IMR-90 (cell line): ENCODE data around the gene RPH3AL. TPM values are rescaled to one million over a fixed set of nuclear protein-coding genes. Genes with fewer than 3 reads are reported as not detected.

Source experiments
- ATAC-seq: fragments of 200-7000 bp; cut with Tn5 transposase; 2 replicates; pipeline ENCODE4 v1.9.1; 2020; ENCODE audit warnings: low read depth, mild to moderate bottlenecking, moderate library complexity
- BruUV-seq: library from RNA; stranded (reverse); fragments of 400-500 nt; replicated peaks from 2 replicates; lab custom pipeline; 2021; lab: Mats Ljungman, UMichigan
- CTCF ChIA-PET: fragments of 300-600 bp; formaldehyde crosslinking; extraction: SDS; loops from one replicate; lab custom pipeline; 2021; ENCODE audit warnings: antibody characterized with exemption; lab: Yijun Ruan, JAX
- POLR2A ChIA-PET: fragments of 300-600 bp; sonication (Branson Sonifier 250); formaldehyde crosslinking; loops from one replicate; lab custom pipeline; 2022; ENCODE audit warnings: antibody characterized with exemption; ENCODE audit not compliant: unreplicated experiment; lab: Charles Lee
- DNase-seq: peaks from one replicate; pipeline ENCODE4 v3.0.0; 2013
- H2AFZ ChIP-seq: replicated peaks from 2 replicates; pipeline ENCODE3; 2013; ENCODE audit warnings: low read length, mild to moderate bottlenecking; ENCODE audit not compliant: poor library complexity
- H2AK5ac ChIP-seq: 2 replicates; pipeline ENCODE4 v1.6.1; 2013; ENCODE audit warnings: low read depth, low read length, inconsistent platforms
- H2AK9ac ChIP-seq: replicated peaks from 2 replicates; pipeline ENCODE3; 2013; ENCODE audit warnings: mild to moderate bottlenecking, low read depth, low read length, moderate library complexity; ENCODE audit not compliant: poor library complexity
- H2BK120ac ChIP-seq: 2 replicates; pipeline ENCODE4 v1.6.1; 2013; ENCODE audit warnings: low read depth, low read length, inconsistent platforms
- H2BK15ac ChIP-seq: 3 replicates; pipeline ENCODE4 v1.6.1; 2013; ENCODE audit warnings: low read depth, low read length, inconsistent platforms
- H2BK20ac ChIP-seq: 2 replicates; pipeline ENCODE4 v1.6.1; 2013; ENCODE audit warnings: low read depth, mild to moderate bottlenecking, inconsistent platforms, low read length, moderate library complexity
- H2BK5ac ChIP-seq: 2 replicates; pipeline ENCODE4 v1.6.1; 2013; ENCODE audit warnings: mild to moderate bottlenecking, low read depth, low read length, inconsistent platforms; ENCODE audit not compliant: poor library complexity, severe bottlenecking
- H3K14ac ChIP-seq: replicated peaks from 2 replicates; pipeline ENCODE4 v1.6.1; 2013; ENCODE audit warnings: low read depth, low read length, inconsistent platforms
- H3K18ac ChIP-seq: 2 replicates; pipeline ENCODE4 v1.6.1; 2013; ENCODE audit warnings: low read depth, low read length, control low read depth
- H3K23ac ChIP-seq: 2 replicates; pipeline ENCODE4 v1.6.1; 2013; ENCODE audit warnings: low read depth, low read length, inconsistent platforms
- H3K27ac ChIP-seq: 2 replicates; pipeline ENCODE4 v1.5.1; 2013; ENCODE audit warnings: mild to moderate bottlenecking, control low read depth, low read length; ENCODE audit not compliant: insufficient read depth
- H3K27me3 ChIP-seq: 2 replicates; pipeline ENCODE4 v1.6.1; 2013; ENCODE audit warnings: low read length; ENCODE audit not compliant: control insufficient read depth, insufficient read depth
- H3K36me3 ChIP-seq: 2 replicates; pipeline ENCODE4 v1.6.1; 2013; ENCODE audit warnings: low read length, mixed read lengths; ENCODE audit not compliant: control insufficient read depth, insufficient read depth
- H3K4ac ChIP-seq: 2 replicates; pipeline ENCODE4 v1.6.1; 2013; ENCODE audit warnings: low read depth, low read length, inconsistent platforms
- H3K4me1 ChIP-seq: 2 replicates; pipeline ENCODE4 v1.6.1; 2013; ENCODE audit warnings: low read length, mixed read lengths; ENCODE audit not compliant: control insufficient read depth, insufficient read depth
- H3K4me2 ChIP-seq: 2 replicates; pipeline ENCODE4 v1.6.1; 2013; ENCODE audit warnings: low read depth, mild to moderate bottlenecking, control low read depth, low read length, moderate library complexity
- H3K4me3 ChIP-seq: 2 replicates; pipeline ENCODE4 v1.5.1; 2013; ENCODE audit warnings: low read depth, mild to moderate bottlenecking, control low read depth, low read length, moderate library complexity; ENCODE audit not compliant: insufficient read depth
- H3K56ac ChIP-seq: 2 replicates; pipeline ENCODE4 v1.6.1; 2013; ENCODE audit warnings: low read length, inconsistent platforms; ENCODE audit not compliant: insufficient read depth; ENCODE audit errors: extremely low read depth
- H3K79me1 ChIP-seq, 2 experiments: 2 replicates each; pipeline ENCODE4 v1.6.1; 2013; ENCODE audit warnings: low read length in 2 of 2, inconsistent platforms in 1 of 2, low read depth in 1 of 2
- H3K9ac ChIP-seq: 2 replicates; pipeline ENCODE4 v1.6.1; 2013; ENCODE audit warnings: low read depth, low read length, control low read depth
- H3K9me1 ChIP-seq: 2 replicates; pipeline ENCODE4 v1.6.1; 2013; ENCODE audit warnings: low read length, inconsistent platforms; ENCODE audit not compliant: insufficient read depth
- H3K9me3 ChIP-seq: 2 replicates; pipeline ENCODE4 v1.6.1; 2013; ENCODE audit warnings: low read length; ENCODE audit not compliant: control insufficient read depth, insufficient read depth
- H4K20me1 ChIP-seq: 2 replicates; pipeline ENCODE4 v1.6.1; 2013; ENCODE audit warnings: low read length, inconsistent platforms; ENCODE audit not compliant: insufficient read depth
- H4K5ac ChIP-seq: 2 replicates; pipeline ENCODE4 v1.6.1; 2013; ENCODE audit warnings: mild to moderate bottlenecking, low read depth, low read length, control low read depth
- H4K8ac ChIP-seq, 2 experiments: 2 replicates each; pipeline ENCODE4 v1.6.1; 2013; ENCODE audit warnings: low read depth in 2 of 2, low read length in 2 of 2, control low read depth in 1 of 2, inconsistent platforms in 1 of 2
- H4K91ac ChIP-seq: 2 replicates; pipeline ENCODE4 v1.6.1; 2013; ENCODE audit warnings: low read depth, low read length, inconsistent platforms; ENCODE audit not compliant: insufficient read depth
- BHLHE40 ChIP-seq: fragments of 150-350 bp; IDR thresholded peaks from 2 replicates; pipeline ENCODE4 v1.6.1; 2016; ENCODE audit warnings: mild to moderate bottlenecking, low read depth, low read length
- CEBPB ChIP-seq: IDR thresholded peaks from 2 replicates; pipeline ENCODE4 v1.6.1; 2012; ENCODE audit warnings: low read depth, low read length, improper control_type of control experiment
- CHD1 ChIP-seq: IDR thresholded peaks from 2 replicates; pipeline ENCODE4 v1.6.1; 2012; ENCODE audit warnings: low read depth, low read length, improper control_type of control experiment
- FOS ChIP-seq: fragments of 150-350 bp; IDR thresholded peaks from 2 replicates; pipeline ENCODE4 v1.6.1; 2016; ENCODE audit warnings: low read depth, low read length
- MAFK ChIP-seq: IDR thresholded peaks from 2 replicates; pipeline ENCODE4 v1.6.1; 2012; ENCODE audit warnings: low read depth, low read length, improper control_type of control experiment
- MAZ ChIP-seq: IDR thresholded peaks from 2 replicates; pipeline ENCODE4 v1.6.1; 2012; ENCODE audit warnings: low read depth, mild to moderate bottlenecking, low read length, improper control_type of control experiment, moderate library complexity, borderline replicate concordance
- MXI1 ChIP-seq: IDR thresholded peaks from 2 replicates; pipeline ENCODE4 v1.6.1; 2012; ENCODE audit warnings: low read depth, mild to moderate bottlenecking, low read length, moderate library complexity, borderline replicate concordance
- NFE2L2 ChIP-seq: fragments of 150-350 bp; IDR thresholded peaks from 2 replicates; pipeline ENCODE4 v1.6.1; 2016; ENCODE audit warnings: low read depth, mild to moderate bottlenecking, low read length
- RAD21 ChIP-seq: IDR thresholded peaks from 2 replicates; pipeline ENCODE4 v1.6.1; 2012; ENCODE audit warnings: low read length, improper control_type of control experiment
- RCOR1 ChIP-seq: IDR thresholded peaks from 2 replicates; pipeline ENCODE4 v1.6.1; 2012; ENCODE audit warnings: mild to moderate bottlenecking, low read length, improper control_type of control experiment; ENCODE audit not compliant: insufficient replicate concordance
- WGBS, 2 experiments: methylation state at CpG; one replicate each; pipeline versions ENCODE4 v1.1.5 to v1.1.7; 2013; ENCODE audit warnings: missing lambda C conversion rate in 2 of 2; ENCODE audit not compliant: insufficient read length in 1 of 2; ENCODE audit errors: extremely low coverage in 2 of 2; 5-methylcytosine and 5-hydroxymethylcytosine counted together
- dilution Hi-C: fragments of 300-500 bp; cut with HindIII; formaldehyde crosslinking; loops from one replicate; pipeline ENCODE4 v1.14.3; 2018; ENCODE audit warnings: low sequenced_read_pairs; ENCODE audit not compliant: unreplicated experiment
- in situ Hi-C: fragments of 300-500 bp; cut with MboI; formaldehyde crosslinking; loops from 3 replicates; pipeline ENCODE4 v1.14.3; 2019; ENCODE audit warnings: low sequenced_read_pairs, inconsistent platforms, mixed read lengths
- intact Hi-C: fragments of 100-400 bp; cut with micrococcal nuclease; formaldehyde crosslinking; loops from 2 replicates; pipeline ENCODE4 v1.10.0; 2022
- polyA plus RNA-seq, 3 experiments: library from polyadenylated mRNA; depleted of rRNA; stranded (reverse); fragments of >200 nt; gene quantifications; 2 replicates each; pipeline ENCODE4 v1.2.3, GENCODE V29; 2012; ENCODE audit warnings: low replicate concordance in 1 of 3
- total RNA-seq: library from RNA; depleted of rRNA; stranded (reverse); fragments of >200 nt; gene quantifications from 2 replicates; pipeline ENCODE4 v1.2.3, GENCODE V29; 2012
- TF ChIP-seq, protein P1 (sequence below): fragments of 150-350 bp; IDR thresholded peaks from 2 replicates; pipeline ENCODE4 v1.6.1; 2016; ENCODE audit warnings: low read depth, mild to moderate bottlenecking, low read length, moderate library complexity, borderline replicate concordance
- TF ChIP-seq, protein P2 (sequence below): fragments of 150-350 bp; IDR thresholded peaks from 2 replicates; pipeline ENCODE4 v1.6.1; 2017; ENCODE audit warnings: mild to moderate bottlenecking, antibody characterized with exemption, low read length, low read depth
- TF ChIP-seq, protein P3 (sequence below): conservative IDR thresholded peaks from 2 replicates; pipeline ENCODE4 v1.5.1; 2012; ENCODE audit warnings: mild to moderate bottlenecking, low read depth, low read length, improper control_type of control experiment

The RPH3AL gene
- total and polyA plus RNA-seq, 2 of the 4 experiments (the other 2 are of a cell fraction), result 1.8 to 2.5 TPM

DNA sequence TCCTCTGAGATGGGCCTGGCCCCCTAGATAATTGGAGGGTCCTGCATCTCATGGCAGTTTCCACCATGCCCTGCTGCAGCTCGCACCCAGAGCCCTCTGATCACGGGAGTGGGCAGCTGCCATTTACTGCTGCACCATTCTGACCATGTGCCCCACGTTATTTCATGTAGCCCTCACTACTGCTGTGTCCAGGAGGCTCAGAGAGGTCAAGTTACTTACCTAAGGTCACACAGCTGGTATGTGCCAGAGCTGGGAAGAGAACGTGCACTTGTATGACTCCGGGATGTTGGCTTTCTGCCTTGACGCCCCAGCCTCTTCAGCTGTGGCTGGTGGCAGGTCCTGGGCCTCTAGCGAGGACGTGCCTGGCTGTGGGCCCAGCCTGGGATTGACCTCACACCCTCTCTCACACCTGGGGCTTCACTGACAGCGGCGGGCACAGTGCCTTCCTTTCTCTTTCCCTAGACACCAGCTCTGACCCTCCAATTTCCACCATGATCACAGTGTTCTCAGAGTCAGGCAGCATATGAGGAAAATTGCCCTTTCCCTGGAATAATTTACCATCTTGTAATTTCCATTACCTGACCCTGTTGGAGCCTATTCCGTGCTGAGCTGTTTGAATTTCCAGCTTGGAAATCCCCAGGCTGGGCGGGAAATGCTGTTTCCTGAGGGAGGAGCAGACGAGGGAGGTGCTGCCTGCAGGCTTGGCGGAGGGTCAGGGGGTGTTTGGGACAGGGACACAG lies 152.6 kb downstream of the RPH3AL start:
- POLR2A ChIA-PET, result no interaction called here
- Histone ChIP-seq H2AFZ (no peak overlapping the region), H3K79me1 (no peaks in the 10 kb centered on the region), H3K56ac (no peak overlapping the region), H2AK5ac (no peak overlapping the region), H3K36me3 (no peaks in the 10 kb centered on the region), H4K20me1 (no peaks in the 10 kb centered on the region), H2BK5ac (no peak overlapping the region), H4K91ac (no peak overlapping the region), H4K5ac (no peak overlapping the region), H3K9me1 (no peaks in the 10 kb centered on the region), H3K14ac (no peak overlapping the region), H4K8ac (no peak overlapping the region), H3K27ac (no peak overlapping the region), H2BK20ac (no peak overlapping the region), H2AK9ac (peak overlapping the region; percentile 15), H3K9ac (no peak overlapping the region), H2BK15ac (no peak overlapping the region), H3K4ac (no peak overlapping the region), H3K27me3 (peaks cover 34% of the 10 kb centered on the region), H2BK120ac (no peak overlapping the region), H3K18ac (no peak overlapping the region), H3K4me3 (no peak overlapping the region), H3K23ac (no peak overlapping the region), H3K4me2 (no peak overlapping the region), H3K9me3 (no peaks in the 10 kb centered on the region), H3K4me1 (no peaks in the 10 kb centered on the region)
- BruUV-seq, result no TSS peak
- CTCF ChIA-PET, result interaction anchor here (0.6 kb wide), 1 partner anchor 22 kb away, joined by 3 read pairs; no protein-coding TSS in a partner anchor
- dilution Hi-C loops, result no loop called here
- TF ChIP-seq, protein P1, sequence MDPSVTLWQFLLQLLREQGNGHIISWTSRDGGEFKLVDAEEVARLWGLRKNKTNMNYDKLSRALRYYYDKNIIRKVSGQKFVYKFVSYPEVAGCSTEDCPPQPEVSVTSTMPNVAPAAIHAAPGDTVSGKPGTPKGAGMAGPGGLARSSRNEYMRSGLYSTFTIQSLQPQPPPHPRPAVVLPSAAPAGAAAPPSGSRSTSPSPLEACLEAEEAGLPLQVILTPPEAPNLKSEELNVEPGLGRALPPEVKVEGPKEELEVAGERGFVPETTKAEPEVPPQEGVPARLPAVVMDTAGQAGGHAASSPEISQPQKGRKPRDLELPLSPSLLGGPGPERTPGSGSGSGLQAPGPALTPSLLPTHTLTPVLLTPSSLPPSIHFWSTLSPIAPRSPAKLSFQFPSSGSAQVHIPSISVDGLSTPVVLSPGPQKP, result no peak
- TF ChIP-seq FOS (no peak), BHLHE40 (no peak), RAD21 (no peak), CHD1 (no peak), CEBPB (no peak), MAFK (no peak), MAZ (no peak), MXI1 (no peak), NFE2L2 (no peak), RCOR1 (no peak)
- TF ChIP-seq, protein P2, sequence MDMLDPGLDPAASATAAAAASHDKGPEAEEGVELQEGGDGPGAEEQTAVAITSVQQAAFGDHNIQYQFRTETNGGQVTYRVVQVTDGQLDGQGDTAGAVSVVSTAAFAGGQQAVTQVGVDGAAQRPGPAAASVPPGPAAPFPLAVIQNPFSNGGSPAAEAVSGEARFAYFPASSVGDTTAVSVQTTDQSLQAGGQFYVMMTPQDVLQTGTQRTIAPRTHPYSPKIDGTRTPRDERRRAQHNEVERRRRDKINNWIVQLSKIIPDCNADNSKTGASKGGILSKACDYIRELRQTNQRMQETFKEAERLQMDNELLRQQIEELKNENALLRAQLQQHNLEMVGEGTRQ, result no peak
- TF ChIP-seq, protein P3, sequence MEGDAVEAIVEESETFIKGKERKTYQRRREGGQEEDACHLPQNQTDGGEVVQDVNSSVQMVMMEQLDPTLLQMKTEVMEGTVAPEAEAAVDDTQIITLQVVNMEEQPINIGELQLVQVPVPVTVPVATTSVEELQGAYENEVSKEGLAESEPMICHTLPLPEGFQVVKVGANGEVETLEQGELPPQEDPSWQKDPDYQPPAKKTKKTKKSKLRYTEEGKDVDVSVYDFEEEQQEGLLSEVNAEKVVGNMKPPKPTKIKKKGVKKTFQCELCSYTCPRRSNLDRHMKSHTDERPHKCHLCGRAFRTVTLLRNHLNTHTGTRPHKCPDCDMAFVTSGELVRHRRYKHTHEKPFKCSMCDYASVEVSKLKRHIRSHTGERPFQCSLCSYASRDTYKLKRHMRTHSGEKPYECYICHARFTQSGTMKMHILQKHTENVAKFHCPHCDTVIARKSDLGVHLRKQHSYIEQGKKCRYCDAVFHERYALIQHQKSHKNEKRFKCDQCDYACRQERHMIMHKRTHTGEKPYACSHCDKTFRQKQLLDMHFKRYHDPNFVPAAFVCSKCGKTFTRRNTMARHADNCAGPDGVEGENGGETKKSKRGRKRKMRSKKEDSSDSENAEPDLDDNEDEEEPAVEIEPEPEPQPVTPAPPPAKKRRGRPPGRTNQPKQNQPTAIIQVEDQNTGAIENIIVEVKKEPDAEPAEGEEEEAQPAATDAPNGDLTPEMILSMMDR, result no peak
- no peak for ATAC-seq
- intact Hi-C loops, result no loop called here
- WGBS, 2 experiments, result 27% methylated on average over 11 of the region's 14 CpGs; no CpG with 5 or more reads in 1 of the 2 experiments
- in situ Hi-C loops, result loop anchor here (5.0 kb wide), 1 partner anchor 77 kb away; no protein-coding TSS in a partner anchor
- DNase-seq, result no peak
